ENCODE measurements around the gene SPECC1L. TPM values are rescaled to one million over a fixed set of nuclear protein-coding genes. Genes with fewer than 3 reads are reported as not detected.

The SPECC1L gene
- total RNA-seq, 4 donors from 2014 or later = 42.2 to 45.1 (median 43.6) TPM

DNA sequence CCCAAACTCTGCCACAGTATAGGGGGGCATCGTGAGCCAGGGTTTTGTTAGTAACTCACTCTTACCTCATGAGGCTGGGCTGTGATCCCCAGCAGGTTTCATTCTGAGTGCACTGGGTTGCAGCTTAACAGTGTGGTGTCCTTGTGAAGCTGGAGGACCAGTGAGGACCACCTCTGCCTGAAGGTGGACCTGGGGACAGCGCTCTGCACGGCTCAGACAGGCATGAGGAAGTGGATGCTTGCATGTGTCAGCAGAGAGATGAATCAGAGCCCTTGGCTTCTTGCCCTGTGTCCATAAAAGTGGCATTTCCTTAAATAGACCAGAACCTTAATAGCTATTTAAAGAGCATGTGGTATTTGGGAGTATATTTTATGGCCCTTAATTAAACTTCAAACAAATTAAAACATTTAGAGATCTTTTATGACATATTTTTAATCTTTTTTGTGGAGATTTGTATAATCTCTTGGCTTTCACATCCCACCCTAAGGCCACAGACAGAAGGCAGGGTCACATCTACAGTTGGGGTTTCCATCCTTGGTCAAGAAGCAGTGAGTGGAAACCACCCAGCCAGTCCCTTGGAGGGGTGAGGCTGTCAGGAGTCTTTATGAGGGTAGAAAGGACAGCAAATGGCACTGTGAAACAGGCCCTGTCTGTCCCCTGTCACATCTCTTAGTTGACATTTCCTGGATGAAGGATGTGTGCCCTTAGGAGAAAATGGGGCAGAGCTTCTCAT lies 132.0 kb downstream of the SPECC1L start:
- Histone ChIP-seq H3K4me3 (no peak overlapping the region), H3K4me1 (peaks cover 0 to 41% (median 12%) of the 10 kb centered on the region in 4 donors), H3K27me3 (no peaks in the 10 kb centered on the region), H3K36me3 (peaks cover 0 to 30% (median 0%) of the 10 kb centered on the region in 3 donors), H3K27ac (peak overlapping the region in 2 of 4 donors; percentile 37 to 48), H3K9me3 (no peaks in the 10 kb centered on the region)
- peak in 1 of 2 donors; percentile 89 for DNase-seq (ENCODE audit: low spot score in 2 of 2)
- TF ChIP-seq, protein P1, sequence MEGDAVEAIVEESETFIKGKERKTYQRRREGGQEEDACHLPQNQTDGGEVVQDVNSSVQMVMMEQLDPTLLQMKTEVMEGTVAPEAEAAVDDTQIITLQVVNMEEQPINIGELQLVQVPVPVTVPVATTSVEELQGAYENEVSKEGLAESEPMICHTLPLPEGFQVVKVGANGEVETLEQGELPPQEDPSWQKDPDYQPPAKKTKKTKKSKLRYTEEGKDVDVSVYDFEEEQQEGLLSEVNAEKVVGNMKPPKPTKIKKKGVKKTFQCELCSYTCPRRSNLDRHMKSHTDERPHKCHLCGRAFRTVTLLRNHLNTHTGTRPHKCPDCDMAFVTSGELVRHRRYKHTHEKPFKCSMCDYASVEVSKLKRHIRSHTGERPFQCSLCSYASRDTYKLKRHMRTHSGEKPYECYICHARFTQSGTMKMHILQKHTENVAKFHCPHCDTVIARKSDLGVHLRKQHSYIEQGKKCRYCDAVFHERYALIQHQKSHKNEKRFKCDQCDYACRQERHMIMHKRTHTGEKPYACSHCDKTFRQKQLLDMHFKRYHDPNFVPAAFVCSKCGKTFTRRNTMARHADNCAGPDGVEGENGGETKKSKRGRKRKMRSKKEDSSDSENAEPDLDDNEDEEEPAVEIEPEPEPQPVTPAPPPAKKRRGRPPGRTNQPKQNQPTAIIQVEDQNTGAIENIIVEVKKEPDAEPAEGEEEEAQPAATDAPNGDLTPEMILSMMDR (IDR thresholded peaks at IDR 0.05) = no peak
- peak in 1 of 2 donors; percentile 51 for TF ChIP-seq EP300 (IDR thresholded peaks at IDR 0.05)
- TF ChIP-seq POLR2A (IDR thresholded peaks at IDR 0.05) = no peak
- WGBS, 2 donors = 37 to 38% methylated on average over 3 of the region's 3 CpGs

DNA sequence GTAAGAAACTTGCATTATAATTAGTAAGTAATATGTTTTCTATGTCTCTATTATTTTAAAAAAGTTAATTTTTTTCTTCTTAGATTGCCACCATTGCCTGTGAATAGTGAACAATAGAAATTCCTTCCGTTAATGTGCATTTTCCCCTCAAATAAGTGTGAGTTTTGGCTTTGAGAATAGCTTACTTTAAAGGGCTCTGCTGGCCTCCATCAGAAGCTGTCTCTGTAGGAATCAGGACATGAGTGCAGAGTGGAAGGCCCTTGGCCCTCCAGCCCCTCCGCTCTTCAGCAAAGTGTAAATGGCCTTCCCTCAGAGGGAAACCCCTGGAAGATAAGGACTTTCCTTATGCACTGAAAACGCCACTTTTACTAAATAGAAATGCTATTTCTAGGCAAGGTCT lies 132.7 kb downstream of the SPECC1L start:
- H3K36me3 ChIP-seq = peaks cover 0 to 23% (median 0%) of the 10 kb centered on the region in 3 donors
- H3K27ac ChIP-seq = no peak overlapping the region
- no peaks in the 10 kb centered on the region for H3K9me3 ChIP-seq
- TF ChIP-seq, protein P1 (IDR thresholded peaks at IDR 0.05) = no peak
- TF ChIP-seq EP300 (IDR thresholded peaks at IDR 0.05) (no peak), POLR2A (IDR thresholded peaks at IDR 0.05) (no peak)
- peaks cover 0 to 49% (median 12%) of the 10 kb centered on the region in 4 donors for H3K4me1 ChIP-seq
- DNase-seq (ENCODE audit: low spot score in 2 of 2) = no peak
- WGBS, 2 donors = 86 to 87% methylated on average over 3 of the region's 3 CpGs
- H3K27me3 ChIP-seq = no peaks in the 10 kb centered on the region
- no peak overlapping the region for H3K4me3 ChIP-seq

DNA sequence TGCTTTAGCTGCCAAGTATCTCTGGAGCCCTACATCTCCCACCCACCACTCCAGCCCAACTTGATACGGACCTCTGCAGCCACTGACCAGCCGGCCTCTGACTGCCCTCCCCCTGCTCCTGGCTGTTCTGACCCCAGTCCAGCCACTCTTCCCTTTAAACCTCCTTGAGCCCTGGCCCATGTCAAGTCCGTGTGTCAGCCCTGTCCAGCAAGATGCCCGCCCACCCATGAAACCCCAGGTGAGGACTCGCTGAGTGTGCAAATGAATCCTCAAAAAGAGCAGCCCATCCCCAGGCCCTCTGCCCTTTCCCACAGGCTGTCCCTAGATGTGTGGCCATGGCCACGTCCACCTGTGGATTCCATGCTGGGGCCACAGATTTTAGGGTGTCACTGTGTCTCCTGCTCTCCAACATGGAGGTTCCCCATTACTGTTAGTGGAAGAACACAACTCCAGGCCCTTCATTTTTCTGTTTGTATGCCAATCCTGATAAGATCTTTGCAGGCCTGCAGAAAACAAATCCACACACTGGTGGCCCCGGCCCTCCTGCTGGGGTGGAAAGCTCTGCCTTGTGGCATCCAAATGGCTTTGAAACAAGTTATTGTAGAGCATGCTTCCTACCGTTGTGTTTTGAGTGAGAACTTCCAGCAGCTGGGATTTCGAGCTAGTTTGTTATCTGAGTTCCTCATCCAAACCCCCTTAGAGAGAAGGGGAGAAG lies 134.1 kb downstream of the SPECC1L start:
- no peak for DNase-seq (ENCODE audit: low spot score in 2 of 2)
- H3K4me3 ChIP-seq = no peak overlapping the region
- no peaks in the 10 kb centered on the region for H3K27me3 ChIP-seq
- H3K36me3 ChIP-seq = peaks cover 0 to 14% (median 0%) of the 10 kb centered on the region in 3 donors
- 88 to 89% methylated on average over 9 of the region's 9 CpGs for WGBS, 2 donors
- H3K4me1 ChIP-seq = peaks cover 0 to 52% (median 12%) of the 10 kb centered on the region in 4 donors
- no peaks in the 10 kb centered on the region for H3K9me3 ChIP-seq
- no peak overlapping the region for H3K27ac ChIP-seq
- TF ChIP-seq POLR2A (IDR thresholded peaks at IDR 0.05) = no peak
- TF ChIP-seq, protein P1 (IDR thresholded peaks at IDR 0.05) = no peak
- no peak for TF ChIP-seq EP300 (IDR thresholded peaks at IDR 0.05)

DNA sequence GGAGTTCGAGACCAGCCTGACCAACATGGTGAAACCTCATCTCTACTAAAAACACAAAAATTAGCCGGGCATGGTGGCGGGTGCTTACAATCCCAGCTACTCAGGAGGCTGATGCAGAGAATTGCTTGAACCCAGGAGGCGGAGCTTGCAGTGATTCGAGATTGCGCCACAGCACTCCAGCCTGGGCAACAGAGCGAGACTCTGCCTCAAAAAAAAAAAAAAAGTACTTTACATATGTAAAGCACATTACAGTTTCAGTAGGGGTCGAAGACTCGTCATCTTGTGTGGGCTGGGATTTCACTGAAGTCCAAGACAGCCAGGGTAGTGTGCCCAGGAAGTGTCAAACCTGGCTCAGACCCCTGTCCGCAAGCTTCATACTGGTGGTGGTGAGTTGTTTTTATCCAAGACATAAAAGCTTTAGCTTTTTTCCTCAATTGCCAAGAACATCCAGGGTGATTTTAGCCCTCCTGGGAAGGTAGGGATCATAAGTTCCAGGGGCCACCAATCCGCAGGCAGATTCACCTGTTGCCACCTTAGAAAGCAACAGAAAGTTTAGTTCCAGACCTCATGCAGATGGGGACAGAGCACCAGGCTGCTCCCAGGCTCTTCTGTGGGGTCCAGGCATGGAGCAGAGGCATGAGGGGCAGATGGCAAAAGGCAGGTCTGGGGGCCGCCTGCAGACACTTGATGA lies 135.1 kb downstream of the SPECC1L start:
- Histone ChIP-seq H3K36me3 (peaks cover 0 to 21% (median 0%) of the 10 kb centered on the region in 3 donors), H3K27me3 (no peaks in the 10 kb centered on the region), H3K4me3 (no peak overlapping the region), H3K27ac (no peak overlapping the region), H3K9me3 (no peaks in the 10 kb centered on the region), H3K4me1 (peaks cover 0 to 48% (median 11%) of the 10 kb centered on the region in 4 donors)
- TF ChIP-seq POLR2A (IDR thresholded peaks at IDR 0.05) (no peak), EP300 (IDR thresholded peaks at IDR 0.05) (no peak)
- TF ChIP-seq, protein P1 (IDR thresholded peaks at IDR 0.05) = no peak
- no peak for DNase-seq (ENCODE audit: low spot score in 2 of 2)
- 92 to 96% methylated on average over 12 of the region's 12 CpGs for WGBS, 2 donors

Data from tibial nerve (tissue), 4 donors.